Cardiac muscle cell (in vitro differentiated cells and primary cell): ENCODE measurements around the gene MYOG. TPM values are rescaled to one million over a fixed set of nuclear protein-coding genes. Genes with fewer than 3 reads are reported as not detected.

Source experiments
- DNase-seq, 2 donors: peaks; one replicate each; pipeline versions ENCODE4 v3.0.0 to v3.0.0-alpha.2; 2010 to 2017; ENCODE audit warnings: low read depth in 1 of 2, low spot score in 1 of 2
- H3K27ac ChIP-seq: fragments of 200-600 bp; sonication (generic); 2 replicates; pipeline ENCODE4 v1.5.1; 2016
- H3K27me3 ChIP-seq: fragments of 200-600 bp; sonication (generic); 2 replicates; pipeline ENCODE4 v1.6.0; 2016; ENCODE audit warnings: control low read depth
- H3K36me3 ChIP-seq: fragments of 200-600 bp; sonication (generic); 2 replicates; pipeline ENCODE4 v1.5.1; 2016; ENCODE audit warnings: control low read depth
- H3K4me1 ChIP-seq: fragments of 200-600 bp; sonication (generic); 2 replicates; pipeline ENCODE4 v1.8.1; 2017; ENCODE audit warnings: low read depth, mild to moderate bottlenecking, mixed run types
- H3K4me3 ChIP-seq: fragments of 200-600 bp; sonication (generic); 2 replicates; pipeline ENCODE4 v1.5.1; 2016; ENCODE audit warnings: mild to moderate bottlenecking
- H3K9me3 ChIP-seq: fragments of 200-600 bp; sonication (generic); 2 replicates; pipeline ENCODE4 v1.5.1; 2017; ENCODE audit warnings: low read depth, mild to moderate bottlenecking, control low read depth
- polyA plus RNA-seq: library from polyadenylated mRNA; unstranded; fragments of >200 nt; fragmentation: Nextera tagmentation; extraction: Ambion mirVana; gene quantifications from 2 replicates; pipeline ENCODE4 v1.2.1, GENCODE V29; 2016
- total RNA-seq: library from RNA; depleted of rRNA; stranded (reverse); fragments of >200 nt; gene quantifications from 2 replicates; pipeline ENCODE4 v1.2.3, GENCODE V29; 2016
- TF ChIP-seq, protein P1 (sequence below): IDR thresholded peaks from 2 replicates; pipeline ENCODE4 v1.5.1; 2012; ENCODE audit warnings: low read depth, mild to moderate bottlenecking, low read length

The MYOG gene
- total and polyA plus RNA-seq, 2 experiments from 2014 or later, result 0.18 TPM; not detected in 1

DNA sequence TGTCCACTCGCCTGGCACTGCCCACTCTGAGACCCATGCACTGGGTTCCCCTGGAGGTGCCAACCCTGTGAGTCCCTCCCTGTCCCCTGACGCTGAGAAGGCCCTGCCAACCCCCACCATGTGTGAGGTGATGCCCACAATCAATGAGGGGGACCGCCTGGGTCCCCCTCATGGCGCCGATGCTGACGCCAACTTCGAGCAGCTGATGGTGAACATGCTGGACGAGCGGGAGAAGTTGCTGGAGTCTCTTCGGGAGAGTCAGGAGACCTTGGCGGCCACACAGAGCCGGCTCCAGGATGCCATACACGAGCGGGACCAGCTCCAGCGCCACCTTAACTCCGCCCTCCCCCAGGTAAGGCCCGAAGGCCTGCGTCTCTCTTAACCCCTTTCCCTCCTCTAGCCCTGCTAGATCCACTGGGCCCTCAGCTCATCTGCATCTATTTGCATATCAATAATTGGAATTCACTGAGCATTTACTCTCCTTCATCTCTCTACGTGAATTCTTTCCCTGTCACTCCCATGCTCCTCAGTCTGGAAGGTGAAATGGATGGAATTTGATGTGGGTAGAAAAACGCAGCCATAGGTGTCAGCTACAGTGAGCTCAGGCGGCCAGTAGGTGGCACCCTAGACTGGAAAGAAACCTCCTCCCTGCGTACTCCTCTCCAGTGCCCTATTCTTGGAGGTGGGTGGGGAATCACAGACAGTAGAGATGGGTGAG, 46.8 kb downstream of the MYOG start:
- DNase-seq, result peak; percentile 78 to 84
- no peaks in the 10 kb centered on the region for H3K9me3 ChIP-seq
- TF ChIP-seq, protein P1, sequence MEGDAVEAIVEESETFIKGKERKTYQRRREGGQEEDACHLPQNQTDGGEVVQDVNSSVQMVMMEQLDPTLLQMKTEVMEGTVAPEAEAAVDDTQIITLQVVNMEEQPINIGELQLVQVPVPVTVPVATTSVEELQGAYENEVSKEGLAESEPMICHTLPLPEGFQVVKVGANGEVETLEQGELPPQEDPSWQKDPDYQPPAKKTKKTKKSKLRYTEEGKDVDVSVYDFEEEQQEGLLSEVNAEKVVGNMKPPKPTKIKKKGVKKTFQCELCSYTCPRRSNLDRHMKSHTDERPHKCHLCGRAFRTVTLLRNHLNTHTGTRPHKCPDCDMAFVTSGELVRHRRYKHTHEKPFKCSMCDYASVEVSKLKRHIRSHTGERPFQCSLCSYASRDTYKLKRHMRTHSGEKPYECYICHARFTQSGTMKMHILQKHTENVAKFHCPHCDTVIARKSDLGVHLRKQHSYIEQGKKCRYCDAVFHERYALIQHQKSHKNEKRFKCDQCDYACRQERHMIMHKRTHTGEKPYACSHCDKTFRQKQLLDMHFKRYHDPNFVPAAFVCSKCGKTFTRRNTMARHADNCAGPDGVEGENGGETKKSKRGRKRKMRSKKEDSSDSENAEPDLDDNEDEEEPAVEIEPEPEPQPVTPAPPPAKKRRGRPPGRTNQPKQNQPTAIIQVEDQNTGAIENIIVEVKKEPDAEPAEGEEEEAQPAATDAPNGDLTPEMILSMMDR, result peak; percentile 97
- H3K4me3 ChIP-seq, result no peak overlapping the region
- H3K4me1 ChIP-seq, result peaks cover 65% of the 10 kb centered on the region
- peak overlapping the region; percentile 95 for H3K27ac ChIP-seq
- H3K36me3 ChIP-seq, result peaks cover 10% of the 10 kb centered on the region
- H3K27me3 ChIP-seq, result no peaks in the 10 kb centered on the region

DNA sequence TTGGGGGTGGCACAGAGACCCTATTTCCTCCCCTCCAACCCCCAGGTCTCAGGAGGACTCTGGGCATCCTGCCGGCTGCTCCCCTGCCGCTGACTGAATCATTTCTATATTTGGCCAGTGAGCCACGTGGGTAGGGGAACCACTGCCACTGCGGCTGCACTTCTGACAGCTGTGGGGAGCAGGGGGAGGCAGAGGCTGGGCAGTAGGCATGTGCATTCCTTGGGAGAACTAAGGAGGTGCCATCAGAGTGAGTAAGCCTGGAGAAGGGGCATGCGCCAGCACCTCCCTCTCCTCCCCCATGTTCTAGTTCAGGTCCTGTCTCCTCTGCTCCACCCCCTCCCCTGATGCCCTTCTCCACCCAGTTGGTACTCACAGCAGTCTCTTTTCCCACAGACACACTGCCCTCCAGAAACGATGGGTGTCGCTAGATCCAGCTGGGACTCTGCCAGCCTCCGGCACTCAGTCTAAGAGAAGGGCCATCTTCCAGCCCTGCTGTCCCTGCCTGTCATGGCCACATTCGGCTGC, 47.5 kb downstream of the MYOG start:
- TF ChIP-seq, protein P1, result no peak

DNA sequence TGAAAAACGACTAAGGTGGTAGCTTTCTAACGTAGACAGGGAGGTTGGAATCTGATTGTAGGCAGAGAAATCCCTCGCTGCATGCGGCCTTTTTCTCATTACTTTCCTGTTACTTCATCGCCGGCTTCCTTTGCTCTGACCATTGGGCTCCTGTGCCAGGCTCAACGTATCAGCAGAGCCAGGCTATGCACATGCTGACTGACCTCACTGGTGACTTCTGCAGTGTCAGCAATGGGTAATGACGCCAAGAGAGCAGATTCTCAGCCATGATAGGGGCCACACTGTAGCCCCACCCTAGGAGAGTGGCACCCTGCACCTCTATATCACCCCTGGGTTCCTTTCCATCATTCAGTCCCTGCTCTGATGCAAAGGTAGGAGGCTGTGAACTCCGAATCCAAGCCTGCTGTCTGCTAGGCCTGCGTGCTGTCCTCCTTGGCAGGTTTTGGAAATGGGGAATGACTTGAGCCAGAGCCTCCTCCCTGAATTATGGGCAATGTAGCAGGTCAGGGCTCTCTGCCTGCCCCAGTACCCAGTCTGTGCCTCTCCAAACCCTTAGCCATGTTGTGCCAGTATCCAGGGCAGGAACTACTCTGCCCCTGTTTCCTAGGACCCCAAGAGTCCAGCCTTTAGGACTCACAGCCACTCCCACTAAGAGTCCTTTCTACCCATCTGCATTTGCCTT, 48.2 kb downstream of the MYOG start:
- Histone ChIP-seq H3K4me1 (peaks cover 67% of the 10 kb centered on the region), H3K27me3 (no peaks in the 10 kb centered on the region), H3K36me3 (no peaks in the 10 kb centered on the region), H3K27ac (no peak overlapping the region), H3K4me3 (no peak overlapping the region), H3K9me3 (no peaks in the 10 kb centered on the region)
- no peak for DNase-seq
- TF ChIP-seq, protein P1, result no peak

More for the DNA sequence above, 47.5 kb downstream of the MYOG start:
- Histone ChIP-seq H3K36me3 (peaks cover 2% of the 10 kb centered on the region), H3K4me1 (peaks cover 67% of the 10 kb centered on the region), H3K27me3 (no peaks in the 10 kb centered on the region), H3K9me3 (no peaks in the 10 kb centered on the region), H3K27ac (no peak overlapping the region), H3K4me3 (no peak overlapping the region)
- DNase-seq, result peak; percentile 46 to 65

DNA sequence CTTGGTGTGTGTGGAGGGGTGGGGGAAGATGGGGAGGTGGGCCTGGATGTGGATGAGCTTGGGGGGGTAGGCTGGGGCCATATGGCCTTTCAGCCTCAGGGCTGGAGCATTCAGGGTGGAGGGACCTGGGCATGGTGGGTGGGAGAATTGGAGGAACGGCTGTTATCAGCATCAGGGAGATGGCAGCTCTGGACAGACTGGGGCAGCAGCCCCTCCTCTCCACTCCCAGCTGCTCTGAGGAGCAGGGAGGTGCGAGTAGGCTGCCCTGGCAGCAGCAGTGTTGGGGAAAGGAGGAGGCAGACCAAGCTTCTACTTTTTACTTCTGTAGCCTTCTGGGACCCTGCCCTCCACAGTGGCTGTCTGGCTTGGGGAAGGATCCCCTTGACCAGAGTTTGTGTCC, 49.3 kb downstream of the MYOG start:
- Histone ChIP-seq H3K9me3 (no peaks in the 10 kb centered on the region), H3K4me3 (no peak overlapping the region), H3K27me3 (no peaks in the 10 kb centered on the region), H3K4me1 (peaks cover 59% of the 10 kb centered on the region), H3K36me3 (no peaks in the 10 kb centered on the region), H3K27ac (peak overlapping the region; percentile 90)
- no peak for DNase-seq
- TF ChIP-seq, protein P1, result no peak

DNA sequence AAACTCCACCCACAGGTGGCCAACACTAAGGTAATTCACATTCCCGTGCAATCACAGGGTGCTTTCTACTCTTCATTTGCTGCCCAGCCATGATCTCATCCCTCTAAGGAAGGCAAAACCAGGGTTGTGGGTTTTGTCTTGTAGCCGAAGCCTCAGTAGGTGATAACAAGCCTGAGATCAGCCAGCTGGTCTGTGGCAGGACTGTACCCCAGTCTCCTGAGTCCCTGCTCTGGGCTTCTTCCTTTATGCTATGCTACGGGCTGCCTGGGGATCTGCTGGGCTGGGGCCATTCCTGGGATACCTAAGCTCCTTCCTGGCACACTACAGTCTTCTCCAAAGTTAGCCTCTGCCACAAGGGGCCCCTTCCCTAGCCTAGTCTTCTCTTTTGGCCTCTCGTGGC, 49.7 kb downstream of the MYOG start:
- no peaks in the 10 kb centered on the region for H3K9me3 ChIP-seq
- no peaks in the 10 kb centered on the region for H3K36me3 ChIP-seq
- H3K4me3 ChIP-seq, result no peak overlapping the region
- TF ChIP-seq, protein P1, result no peak
- DNase-seq, result peak; percentile 46 to 59
- peaks cover 56% of the 10 kb centered on the region for H3K4me1 ChIP-seq
- H3K27me3 ChIP-seq, result no peaks in the 10 kb centered on the region
- peak overlapping the region; percentile 90 for H3K27ac ChIP-seq
